HG03457 (cell line): ENCODE measurements around the gene PIK3C2G.

Experiments used
- ATAC-seq: cut with Tn5 transposase; IDR thresholded peaks from one replicate; pipeline ENCODE4 v1.9.1; 2021; ENCODE audit warnings: moderate number of reproducible peaks; ENCODE audit not compliant: unreplicated experiment

Gene PIK3C2G

DNA sequence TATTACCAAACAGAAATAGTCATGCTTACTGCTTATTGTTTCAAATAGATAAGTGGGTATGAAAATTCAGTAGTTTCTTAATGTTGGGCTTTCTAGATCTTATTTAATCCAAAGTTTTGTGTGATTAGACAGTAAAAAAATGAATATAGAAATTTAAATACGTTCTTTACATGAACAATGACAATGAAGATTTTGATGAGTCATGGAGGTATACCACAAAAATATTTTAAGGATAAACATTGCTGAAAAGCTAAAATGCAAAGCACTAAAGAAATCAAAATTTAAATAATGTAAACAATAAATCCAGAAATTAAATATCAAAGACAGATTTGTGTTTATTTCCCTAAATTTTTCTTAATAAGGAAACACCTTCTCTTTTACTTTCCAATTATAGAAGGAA lies 78.3 kb downstream of the PIK3C2G start:
- ATAC-seq, result no peak

DNA sequence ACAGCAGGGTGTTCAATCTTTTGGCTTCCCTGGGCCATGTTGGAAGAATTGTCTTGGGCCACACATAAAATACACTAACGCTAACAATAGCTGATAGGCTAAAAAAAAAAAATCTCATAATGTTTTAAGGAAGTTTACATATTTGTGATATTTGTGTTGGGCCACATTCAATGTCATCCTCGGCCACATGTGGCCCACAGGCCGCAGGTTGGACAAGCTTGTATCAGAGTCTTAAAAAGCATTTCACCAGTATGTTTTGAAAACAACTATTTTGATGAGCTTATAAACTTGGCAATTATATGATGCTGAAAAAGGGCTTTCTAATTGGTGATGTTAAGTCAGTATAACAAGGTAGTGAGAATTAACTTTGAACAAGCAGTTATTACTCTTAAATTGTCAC lies 78.9 kb downstream of the PIK3C2G start:
- no peak for ATAC-seq

DNA sequence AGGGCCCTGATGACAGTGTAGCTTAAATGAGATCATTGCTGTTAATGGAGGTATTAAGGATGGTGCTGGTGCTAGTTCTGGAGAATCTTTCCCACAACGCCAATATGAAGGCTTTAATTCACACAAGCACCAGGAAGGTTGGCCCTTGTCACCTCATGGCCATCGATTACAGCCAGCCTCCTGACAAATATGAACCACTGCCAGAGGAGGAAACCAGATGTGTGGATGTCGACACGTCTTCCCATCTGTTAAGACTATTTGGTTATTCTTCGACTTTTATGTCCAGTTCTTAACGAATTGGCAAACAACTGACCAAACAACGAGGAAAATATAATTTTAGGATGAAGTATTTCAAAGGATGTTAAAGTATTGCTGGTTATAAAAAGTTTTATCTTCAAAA lies 79.5 kb downstream of the PIK3C2G start:
- ATAC-seq, result no peak

DNA sequence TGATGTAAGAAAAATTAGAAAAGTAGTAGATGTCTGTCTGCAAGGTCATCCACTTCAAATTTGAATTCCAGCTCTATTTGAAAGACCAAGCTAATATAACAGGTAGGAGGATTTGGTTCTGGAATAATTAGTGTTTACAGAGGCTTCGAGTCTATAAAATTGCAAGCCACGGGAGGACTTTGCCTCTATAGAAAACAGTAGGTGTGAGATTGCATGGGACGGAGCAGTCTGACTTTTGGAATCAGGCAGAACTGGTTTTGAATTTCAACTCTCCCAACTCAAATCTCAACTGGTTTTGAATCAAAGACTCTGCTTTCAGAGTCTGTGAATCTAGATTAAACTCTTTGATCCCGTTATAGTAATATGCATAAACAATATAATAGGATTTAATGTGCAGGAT lies 82.4 kb downstream of the PIK3C2G start:
- no peak for ATAC-seq

DNA sequence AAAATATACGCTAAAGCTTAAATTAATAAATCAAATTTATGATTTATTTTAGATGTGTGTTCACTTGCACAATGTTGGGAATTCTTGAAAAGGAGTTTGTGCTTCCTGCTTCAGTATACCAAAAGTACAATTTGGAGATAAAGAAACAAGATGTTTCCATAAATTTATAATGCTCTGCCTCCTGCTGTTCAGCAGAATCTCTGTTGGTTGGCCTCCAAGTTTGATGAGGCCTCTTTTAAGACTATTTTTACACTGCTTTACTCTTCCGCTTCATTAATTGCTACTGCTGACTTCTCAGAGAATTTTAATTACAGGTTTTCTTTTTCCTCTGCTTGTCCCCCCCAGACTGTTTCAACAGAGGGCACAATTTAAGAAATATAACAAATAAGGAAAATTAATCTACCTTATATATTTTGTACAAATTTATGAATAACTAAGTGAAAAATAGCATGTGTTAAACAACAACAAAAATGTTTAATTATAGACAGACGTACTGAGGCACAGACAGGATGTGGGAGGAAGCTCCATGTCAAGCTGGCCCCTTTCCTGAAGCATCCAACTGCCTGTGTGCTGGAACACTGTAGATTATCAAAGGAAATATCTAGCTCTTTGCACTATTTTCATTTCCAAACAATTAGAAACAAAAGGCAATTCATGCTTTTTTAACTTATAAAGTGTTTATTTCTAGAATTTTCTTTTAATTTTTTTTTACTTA lies 83.9 kb downstream of the PIK3C2G start:
- ATAC-seq, result no peak

DNA sequence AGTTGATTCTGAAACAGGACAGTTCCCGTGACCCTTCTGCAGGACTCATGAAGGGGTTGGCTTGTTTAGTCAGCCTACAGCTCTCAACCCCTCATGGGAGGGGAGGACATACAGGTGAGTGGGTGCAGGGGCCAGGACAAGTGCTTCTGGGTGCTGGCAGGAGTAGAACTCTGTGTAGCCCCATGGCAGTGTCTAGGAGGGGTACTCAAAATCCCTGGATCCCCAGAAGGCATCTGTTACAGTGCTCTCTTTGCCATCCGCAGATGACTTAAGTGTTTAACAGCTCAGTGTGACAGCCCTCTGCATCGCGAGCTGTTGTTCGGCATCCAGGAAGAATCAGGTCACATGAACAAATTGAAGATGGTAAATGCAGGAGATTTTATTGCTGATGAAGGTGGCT lies 91.0 kb downstream of the PIK3C2G start:
- no peak for ATAC-seq

DNA sequence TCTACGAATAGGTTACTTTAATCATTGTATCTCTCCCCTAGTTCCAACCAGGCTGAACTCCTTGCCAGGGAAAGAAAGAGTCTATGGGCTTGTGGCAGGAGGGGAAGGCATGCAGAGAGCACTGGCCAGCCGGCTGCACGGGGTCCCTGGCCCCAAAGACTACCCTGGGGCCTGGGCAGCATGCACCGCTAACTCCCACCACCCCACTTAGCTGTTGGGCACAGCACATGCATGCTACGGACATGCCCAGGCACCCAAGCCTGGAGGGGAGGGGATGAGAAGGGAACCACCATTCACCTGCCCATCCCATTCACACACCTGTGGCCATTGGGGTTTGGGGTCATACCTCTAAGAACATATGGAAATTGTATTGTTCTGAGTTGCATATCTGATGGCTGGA lies 94.1 kb downstream of the PIK3C2G start:
- no peak for ATAC-seq

DNA sequence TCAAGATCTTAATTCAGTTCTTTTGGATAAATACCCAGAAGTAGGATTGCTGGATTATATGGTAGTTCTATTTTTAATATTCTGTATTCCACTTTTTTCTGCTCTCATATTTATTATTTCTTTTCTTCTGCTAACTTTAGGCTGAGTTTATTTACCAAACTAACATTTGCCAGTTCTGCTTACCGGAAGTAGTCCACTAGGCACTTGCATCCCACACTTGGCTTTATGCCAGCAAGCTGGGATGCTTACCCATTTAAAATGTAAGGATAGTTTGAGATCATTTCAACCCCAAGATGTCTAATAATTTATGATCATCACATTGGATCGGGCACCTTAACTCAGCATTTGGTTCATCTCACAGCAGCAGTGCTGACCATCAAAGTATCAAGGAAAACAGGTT lies 96.8 kb downstream of the PIK3C2G start:
- no peak for ATAC-seq

DNA sequence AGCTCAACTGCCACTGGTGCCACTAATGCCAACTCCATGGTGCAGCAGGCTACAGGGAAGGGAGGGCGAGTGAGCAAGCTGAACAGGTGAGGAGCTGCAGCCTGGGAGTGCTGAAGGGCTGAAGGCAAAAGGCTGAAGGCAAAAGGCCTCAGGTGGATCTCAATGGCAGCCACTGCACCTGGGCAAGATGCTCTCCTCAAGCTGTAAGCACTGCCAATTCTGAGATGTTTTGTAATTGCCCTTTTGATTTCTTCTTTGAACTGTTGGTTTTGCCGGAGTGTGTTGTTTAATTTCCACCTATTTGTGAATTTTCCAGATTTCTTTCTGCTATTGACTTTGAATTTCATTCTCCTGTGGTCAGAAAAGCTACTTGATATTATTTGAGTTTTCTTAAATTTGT lies 97.6 kb downstream of the PIK3C2G start:
- ATAC-seq, result no peak

DNA sequence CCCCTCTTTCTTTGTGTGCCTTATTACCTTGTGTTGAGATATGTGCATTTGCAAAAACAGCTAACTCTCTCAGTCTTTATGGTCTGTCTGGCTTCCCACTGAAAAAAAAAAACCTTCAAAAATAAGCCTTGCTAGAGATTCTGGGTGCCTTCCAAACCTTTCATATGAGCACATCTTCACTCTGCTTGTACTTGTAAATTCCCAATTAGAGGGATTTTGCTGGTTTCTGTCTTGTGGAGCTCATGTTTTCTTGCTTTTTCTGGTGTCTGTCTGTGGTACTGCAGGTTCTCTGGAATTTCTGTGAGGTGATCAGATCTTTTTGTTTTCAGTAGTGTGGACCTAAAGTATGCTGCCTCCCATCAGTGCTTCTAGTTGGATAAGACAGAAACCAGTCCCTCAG lies 100.1 kb downstream of the PIK3C2G start:
- no peak for ATAC-seq

DNA sequence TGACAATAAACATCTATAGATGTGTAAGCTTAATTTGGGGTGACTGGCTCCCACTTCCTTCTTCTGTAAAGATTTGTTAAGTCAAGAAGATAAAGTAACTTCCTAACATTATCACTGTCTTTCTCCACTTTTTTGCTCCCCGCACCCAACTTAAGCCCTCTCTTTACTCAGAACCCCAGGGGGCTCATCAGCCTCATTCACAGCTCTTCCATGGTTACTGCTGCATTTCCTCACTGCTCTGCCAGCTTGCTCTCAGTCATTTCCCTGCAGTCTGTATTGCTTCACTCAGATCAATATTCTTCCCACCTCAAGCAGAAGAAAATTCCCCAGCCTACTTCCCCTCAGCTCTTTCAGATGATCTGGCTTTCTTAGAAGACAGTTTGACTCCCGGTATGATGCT lies 102.0 kb downstream of the PIK3C2G start:
- ATAC-seq, result no peak

DNA sequence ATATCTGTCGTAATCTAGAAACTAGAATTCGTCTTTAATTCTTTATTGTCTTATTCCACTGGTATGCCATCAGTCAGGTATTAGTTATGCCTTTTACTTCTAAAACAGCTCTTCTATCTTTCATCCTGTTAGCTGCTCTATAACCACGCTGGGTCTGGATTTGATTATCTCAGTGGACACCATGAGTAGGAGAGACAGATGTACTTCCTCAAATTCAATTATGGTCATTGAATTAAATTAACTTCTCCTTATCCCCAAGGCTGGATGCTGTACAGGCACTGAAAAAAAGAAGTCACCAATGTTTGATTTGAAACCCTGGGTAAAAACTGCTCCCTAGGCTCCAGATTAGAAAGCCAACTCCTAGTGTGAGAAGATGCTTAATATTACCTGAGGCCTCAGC lies 107.3 kb downstream of the PIK3C2G start:
- no peak for ATAC-seq

DNA sequence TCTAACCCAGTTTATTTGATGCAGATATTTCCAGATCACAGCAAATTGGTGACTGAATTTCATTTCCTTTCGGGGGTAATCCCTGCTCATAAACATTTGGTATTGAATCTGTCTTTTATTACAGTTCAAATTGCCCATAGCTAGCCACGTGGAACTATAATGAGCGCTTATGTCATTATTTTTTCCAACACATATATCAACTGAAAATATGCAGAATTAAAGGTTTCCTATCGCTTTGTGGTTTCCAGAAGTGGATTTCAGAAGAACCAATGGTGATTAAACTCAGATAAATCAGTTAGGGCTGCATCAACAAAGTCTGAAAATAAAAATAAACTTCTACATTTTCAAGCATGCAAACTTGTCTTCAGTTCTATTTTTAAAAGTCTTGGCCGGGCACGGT lies 111.9 kb downstream of the PIK3C2G start:
- no peak for ATAC-seq

DNA sequence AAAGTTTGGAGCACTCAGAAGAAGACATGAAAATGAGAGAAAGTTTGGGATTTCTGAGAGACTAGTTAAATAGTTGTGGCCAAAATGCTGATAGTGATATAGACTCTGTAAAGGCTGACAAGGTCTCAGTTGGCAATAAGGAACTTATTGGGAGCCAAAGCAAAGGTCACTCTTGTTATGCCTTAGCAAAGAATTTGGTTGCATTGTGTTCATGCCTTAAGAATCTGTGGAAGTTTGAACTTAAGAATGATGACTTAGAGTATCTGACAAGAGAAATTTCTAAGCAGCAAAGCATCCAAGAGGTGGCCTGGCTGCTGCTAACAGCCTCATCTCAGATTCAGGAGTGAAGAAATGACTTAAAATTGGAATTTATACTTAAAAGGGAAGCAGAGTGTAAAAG lies 113.8 kb downstream of the PIK3C2G start:
- ATAC-seq, result no peak

DNA sequence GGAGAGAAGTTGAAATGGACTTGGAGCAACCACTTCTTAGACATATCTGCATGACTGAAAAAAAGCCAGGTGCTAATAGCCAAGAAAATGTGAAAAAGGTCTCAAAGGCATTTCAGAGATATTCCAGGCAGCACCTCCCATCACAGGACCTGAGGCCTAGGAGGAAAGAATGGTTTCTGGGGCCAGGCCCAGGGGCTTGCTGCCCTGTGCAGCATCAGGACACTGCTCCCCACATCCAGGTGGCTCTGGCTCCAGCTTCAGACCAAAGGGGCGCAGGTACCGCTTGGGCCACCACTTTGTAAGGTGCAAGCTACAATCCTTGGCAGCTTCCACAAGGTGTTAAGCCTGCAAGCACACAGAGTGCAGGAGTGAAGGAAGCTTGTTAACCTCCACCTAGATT lies 114.3 kb downstream of the PIK3C2G start:
- no peak for ATAC-seq

DNA sequence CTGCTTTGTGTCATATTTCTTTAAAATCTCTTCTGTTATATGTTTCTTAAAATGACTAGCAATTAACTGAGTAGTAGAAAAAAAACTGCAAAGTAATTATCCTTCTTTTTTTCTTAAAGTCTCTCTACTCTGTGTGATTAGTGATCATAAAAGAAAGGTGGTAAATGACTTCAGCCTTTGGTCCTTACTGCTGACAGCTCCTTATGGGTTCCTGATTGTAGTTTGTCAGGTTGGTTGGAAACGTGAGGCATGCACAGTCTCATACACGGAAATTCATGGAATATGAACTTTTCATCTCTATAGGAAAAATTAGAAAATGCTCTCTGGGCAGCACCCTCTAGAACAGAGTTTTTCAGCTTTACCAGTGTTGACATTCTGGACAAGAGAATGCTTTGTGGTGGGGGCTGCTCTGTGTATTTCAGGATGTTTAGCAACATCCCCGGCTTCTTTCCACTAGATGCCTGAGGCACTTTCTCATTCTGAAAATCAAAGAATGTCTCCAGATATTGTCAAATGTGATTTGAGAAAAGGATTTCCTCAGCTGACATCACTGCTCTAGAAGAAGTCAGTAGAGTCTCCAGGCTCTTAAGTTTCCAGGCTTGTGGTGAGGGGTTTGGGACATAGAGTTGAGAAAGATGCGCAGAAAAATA lies 121.0 kb downstream of the PIK3C2G start:
- ATAC-seq, result no peak

DNA sequence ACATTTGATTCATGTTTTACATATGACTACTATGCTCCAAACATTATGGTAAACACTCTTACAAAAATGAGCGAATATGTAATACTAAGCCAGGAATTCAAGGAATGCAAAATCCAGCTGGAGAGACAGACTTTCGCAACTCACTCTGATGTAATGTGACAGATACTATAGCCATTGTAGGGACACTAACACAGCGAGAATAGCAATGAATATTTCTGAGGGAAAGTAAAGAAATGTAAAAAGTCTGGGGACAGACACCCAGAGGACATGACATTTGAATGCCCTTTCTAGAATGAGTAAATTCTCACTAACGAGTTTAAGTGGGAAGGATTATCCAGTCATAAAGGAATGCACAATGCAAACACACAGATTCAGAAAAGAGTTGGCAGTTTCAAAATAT lies 121.9 kb downstream of the PIK3C2G start:
- ATAC-seq, result no peak

DNA sequence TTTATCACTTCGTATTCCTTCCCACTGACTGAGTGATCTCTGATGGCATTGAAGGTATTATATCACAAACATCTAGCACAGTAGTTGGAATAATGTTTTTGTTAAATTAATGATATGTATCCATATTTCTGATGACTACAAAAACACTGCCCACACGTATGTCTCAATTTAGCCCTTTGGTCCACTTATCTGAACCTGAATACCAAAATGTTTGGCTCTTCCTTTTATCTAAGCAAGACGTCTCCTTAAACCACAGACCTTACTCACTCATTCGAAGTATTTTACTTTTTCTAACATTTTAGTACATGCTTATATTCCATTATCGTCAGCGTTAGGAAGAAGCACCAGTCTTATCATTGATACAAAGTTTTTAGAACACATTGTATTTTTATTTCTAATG lies 126.4 kb downstream of the PIK3C2G start:
- ATAC-seq, result no peak

DNA sequence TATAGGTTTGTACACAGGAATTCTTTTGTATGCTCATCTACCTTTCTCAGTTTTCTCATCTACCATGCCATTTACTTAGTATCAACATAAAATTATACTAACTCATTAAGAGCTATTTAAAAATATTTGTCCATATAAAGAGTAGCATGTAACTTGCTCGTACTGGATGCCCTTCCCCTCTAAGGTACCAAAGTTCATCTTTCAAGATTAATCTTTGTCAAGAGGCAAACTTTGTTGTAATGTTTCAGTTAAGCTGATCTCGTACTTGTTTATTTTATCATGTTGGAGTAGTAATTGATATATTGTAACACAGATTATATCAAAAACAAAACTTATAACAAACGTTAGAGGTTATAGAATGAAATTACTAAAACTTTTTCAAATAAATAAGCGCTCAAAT lies 128.5 kb downstream of the PIK3C2G start:
- no peak for ATAC-seq

DNA sequence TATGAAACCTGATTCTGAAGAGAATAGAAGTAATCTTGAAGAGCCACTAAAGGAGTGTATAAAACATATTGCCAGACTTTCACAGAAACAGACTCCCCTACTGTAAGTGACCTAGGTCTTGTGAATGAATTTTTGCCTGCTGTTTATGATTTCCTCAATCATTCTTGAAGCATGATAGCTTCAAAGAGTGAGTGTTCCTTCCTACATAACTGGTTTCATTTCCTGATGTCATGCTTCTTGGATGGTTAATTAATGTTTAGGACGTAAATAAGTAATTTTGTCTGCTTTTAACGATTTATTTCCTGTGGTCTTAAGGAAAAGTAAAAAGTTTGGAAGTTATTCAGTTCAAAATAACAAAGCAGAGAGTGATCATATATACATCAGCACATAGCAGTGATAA lies 129.8 kb downstream of the PIK3C2G start:
- ATAC-seq, result no peak

DNA sequence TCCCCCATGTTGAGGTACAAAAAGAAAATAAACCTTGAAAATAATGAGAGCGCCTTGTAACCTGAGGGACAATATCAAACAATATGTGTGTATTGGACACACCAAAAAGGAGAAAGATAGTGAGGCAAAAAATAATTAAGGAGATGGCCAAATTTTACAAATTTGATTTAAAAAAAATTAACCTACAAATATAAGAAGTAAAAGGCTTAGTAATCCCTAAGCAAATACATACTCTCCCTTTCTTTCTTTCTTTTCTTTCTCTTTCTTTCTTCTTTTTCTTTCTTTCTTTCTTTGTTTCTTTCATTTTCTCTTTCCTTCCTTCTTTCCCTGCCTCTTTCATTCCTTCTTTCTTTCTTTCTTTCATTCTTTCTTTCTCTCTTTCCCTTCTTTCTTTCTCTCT lies 133.4 kb downstream of the PIK3C2G start:
- no peak for ATAC-seq

DNA sequence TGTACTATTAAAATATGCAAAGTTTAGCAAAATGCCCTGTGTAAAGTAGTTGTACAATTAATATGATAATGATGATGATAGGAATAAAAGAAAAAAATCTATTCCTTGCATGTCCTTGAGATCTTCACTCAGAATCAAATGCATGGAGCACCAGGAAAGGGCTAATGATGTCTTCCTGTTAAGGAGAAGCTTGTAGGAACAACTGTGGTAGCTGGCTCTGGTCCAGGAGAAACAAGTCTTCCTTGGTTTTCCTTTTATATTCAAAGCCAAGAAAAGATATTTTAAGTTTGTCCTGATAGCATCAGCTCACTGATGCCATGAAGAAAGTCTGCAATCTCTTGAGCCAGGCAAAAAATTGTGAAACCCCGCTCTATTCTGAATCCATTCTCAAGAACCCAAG lies 138.9 kb downstream of the PIK3C2G start:
- ATAC-seq, result no peak
